ENCODE measurements around the gene PRKAR2B.

Gene PRKAR2B

GRCh38 chr7:107025449-107026103, 18.9 kb upstream of the PRKAR2B start:
- TF ChIP-seq, protein P1, sequence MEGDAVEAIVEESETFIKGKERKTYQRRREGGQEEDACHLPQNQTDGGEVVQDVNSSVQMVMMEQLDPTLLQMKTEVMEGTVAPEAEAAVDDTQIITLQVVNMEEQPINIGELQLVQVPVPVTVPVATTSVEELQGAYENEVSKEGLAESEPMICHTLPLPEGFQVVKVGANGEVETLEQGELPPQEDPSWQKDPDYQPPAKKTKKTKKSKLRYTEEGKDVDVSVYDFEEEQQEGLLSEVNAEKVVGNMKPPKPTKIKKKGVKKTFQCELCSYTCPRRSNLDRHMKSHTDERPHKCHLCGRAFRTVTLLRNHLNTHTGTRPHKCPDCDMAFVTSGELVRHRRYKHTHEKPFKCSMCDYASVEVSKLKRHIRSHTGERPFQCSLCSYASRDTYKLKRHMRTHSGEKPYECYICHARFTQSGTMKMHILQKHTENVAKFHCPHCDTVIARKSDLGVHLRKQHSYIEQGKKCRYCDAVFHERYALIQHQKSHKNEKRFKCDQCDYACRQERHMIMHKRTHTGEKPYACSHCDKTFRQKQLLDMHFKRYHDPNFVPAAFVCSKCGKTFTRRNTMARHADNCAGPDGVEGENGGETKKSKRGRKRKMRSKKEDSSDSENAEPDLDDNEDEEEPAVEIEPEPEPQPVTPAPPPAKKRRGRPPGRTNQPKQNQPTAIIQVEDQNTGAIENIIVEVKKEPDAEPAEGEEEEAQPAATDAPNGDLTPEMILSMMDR (IDR thresholded peaks at IDR 0.05; ENCODE audit: control insufficient read depth, insufficient read depth, low read depth, low read length, missing control alignments), result no peak
- DNase-seq (ENCODE audit: low read depth), result no peak
- no peak overlapping the region for H3K4me3 ChIP-seq (ENCODE audit: control insufficient read depth, low read depth, low read length)

DNA sequence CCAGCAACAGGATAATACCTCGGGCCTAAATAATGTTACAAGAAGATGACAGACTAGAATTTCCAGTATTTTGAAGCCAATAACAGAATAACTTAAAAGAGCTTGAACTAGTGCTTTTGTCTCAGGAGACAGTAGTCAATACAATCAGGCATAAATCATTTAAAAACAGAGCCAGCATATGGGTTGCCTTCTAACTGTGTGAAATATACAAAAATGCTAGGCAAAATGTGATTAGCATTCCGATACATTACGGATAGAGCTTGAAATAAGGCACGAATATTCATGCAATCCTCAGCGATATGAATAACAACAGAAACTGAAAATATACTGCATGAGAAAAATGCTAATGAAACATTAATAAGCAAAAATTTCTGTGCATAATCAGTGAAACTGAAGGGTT, 18.3 kb upstream of the PRKAR2B start:
- no peak overlapping the region for H3K4me3 ChIP-seq (ENCODE audit: control insufficient read depth, low read depth, low read length)
- no peak for DNase-seq (ENCODE audit: low read depth)
- TF ChIP-seq, protein P1 (IDR thresholded peaks at IDR 0.05; ENCODE audit: control insufficient read depth, insufficient read depth, low read depth, low read length, missing control alignments), result no peak

GRCh38 chr7:107027208-107027607, 17.3 kb upstream of the PRKAR2B start:
- DNase-seq (ENCODE audit: low read depth), result no peak
- TF ChIP-seq, protein P1 (IDR thresholded peaks at IDR 0.05; ENCODE audit: control insufficient read depth, insufficient read depth, low read depth, low read length, missing control alignments), result no peak
- no peak overlapping the region for H3K4me3 ChIP-seq (ENCODE audit: control insufficient read depth, low read depth, low read length)

GRCh38 chr7:107029061-107029763, 15.3 kb upstream of the PRKAR2B start:
- TF ChIP-seq, protein P1 (IDR thresholded peaks at IDR 0.05; ENCODE audit: control insufficient read depth, insufficient read depth, low read depth, low read length, missing control alignments), result no peak
- no peak for DNase-seq (ENCODE audit: low read depth)
- H3K4me3 ChIP-seq (ENCODE audit: control insufficient read depth, low read depth, low read length), result no peak overlapping the region

DNA sequence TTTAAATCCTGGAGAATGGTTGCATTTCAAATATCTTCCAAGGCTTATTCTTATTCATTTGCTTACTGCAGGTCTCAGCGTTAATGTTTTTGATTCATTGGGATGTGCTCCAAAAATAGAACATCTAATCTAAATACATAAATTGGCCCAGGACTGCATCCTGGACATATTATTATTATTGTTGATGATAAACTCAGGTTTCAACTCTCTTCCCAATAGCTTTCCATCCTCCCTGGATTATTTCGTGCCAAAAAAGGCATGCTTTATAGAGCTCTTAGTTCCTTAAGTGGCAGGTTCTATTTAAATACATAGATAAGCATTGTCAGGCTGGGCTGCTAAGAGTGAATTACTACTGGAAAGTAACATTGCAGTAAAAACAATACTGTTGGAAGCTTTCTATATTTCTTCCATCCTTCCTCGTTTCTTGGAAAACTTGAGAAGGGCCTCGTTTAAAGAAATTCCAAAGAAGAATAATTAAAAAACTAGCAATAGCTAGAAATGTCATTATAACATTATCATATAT, 14.7 kb upstream of the PRKAR2B start:
- no peak overlapping the region for H3K4me3 ChIP-seq (ENCODE audit: control insufficient read depth, low read depth, low read length)
- DNase-seq (ENCODE audit: low read depth), result no peak
- TF ChIP-seq, protein P1 (IDR thresholded peaks at IDR 0.05; ENCODE audit: control insufficient read depth, insufficient read depth, low read depth, low read length, missing control alignments), result no peak

GRCh38 chr7:107032050-107032449, 12.5 kb upstream of the PRKAR2B start:
- H3K4me3 ChIP-seq (ENCODE audit: control insufficient read depth, low read depth, low read length), result no peak overlapping the region
- no peak for DNase-seq (ENCODE audit: low read depth)
- TF ChIP-seq, protein P1 (IDR thresholded peaks at IDR 0.05; ENCODE audit: control insufficient read depth, insufficient read depth, low read depth, low read length, missing control alignments), result no peak

All from AG09309 (cell line).